Measurements from ENCODE around the gene SHC2. TPM values are rescaled to one million over a fixed set of nuclear protein-coding genes. Genes with fewer than 3 reads are reported as not detected.

The SHC2 gene
- polyA plus RNA-seq, 1 donor (not counting 4 experiments of a cell fraction or from before 2014, with no cell fraction given) = 2.5 TPM

DNA sequence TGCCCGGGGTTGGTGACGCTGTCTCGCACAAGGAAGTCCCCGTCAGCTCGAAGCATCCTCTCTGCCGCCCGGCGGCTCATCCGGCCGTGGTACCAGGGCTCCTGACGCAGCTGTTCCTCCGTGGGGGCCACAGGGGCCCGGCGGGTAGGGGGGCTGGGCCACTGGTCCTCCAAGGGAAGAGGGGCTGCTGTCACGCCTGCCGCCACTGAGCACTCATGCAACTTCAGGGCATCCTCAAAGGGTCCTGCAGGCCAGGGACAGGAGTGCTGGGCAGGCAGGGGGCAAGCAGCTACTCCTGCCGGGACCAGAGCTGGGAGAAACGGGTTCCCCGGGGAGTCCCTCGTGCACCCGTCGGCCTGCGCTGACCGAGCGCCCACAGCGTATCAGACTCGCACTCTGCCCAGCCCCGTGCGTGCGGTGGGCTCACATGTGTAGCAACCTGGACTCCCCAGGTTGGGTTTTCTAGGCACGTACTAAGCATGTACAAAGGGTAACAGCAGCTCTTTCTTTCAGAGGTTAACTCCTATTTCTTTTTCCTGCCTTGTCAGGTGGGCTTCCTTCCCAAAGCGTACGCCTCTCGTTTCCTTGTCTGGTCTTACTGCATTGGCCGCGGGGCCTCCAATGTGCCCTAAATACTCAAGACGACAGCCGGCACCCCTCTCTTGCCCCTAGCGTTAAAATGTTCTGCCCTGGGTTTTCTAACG lies 38.5 kb downstream of the SHC2 start:
- Histone ChIP-seq H3K36me3 (ENCODE audit: control insufficient read depth in 2 of 2, extremely low read depth in 1 of 2, insufficient read depth in 2 of 2, low read length in 2 of 2) (no peaks in the 10 kb centered on the region), H3K4me3 (ENCODE audit: control insufficient read depth in 2 of 3, extremely low read depth in 1 of 3, insufficient read depth in 2 of 3, low read depth in 1 of 3, low read length in 3 of 3) (no peak overlapping the region), H3K4me2 (ENCODE audit: control insufficient read depth, extremely low read depth, insufficient read depth, low read depth, low read length) (no peak overlapping the region), H3K27me3 (ENCODE audit: control insufficient read depth, extremely low read depth, insufficient read depth, low read length) (peaks cover 3% of the 10 kb centered on the region), H3K27ac (ENCODE audit: control insufficient read depth, insufficient read depth, low read length) (no peak overlapping the region), H4K20me1 (ENCODE audit: control insufficient read depth, extremely low read depth, insufficient read depth, low read length) (no peaks in the 10 kb centered on the region), H3K4me1 (ENCODE audit: control insufficient read depth, extremely low read depth, insufficient read depth, low read length) (no peaks in the 10 kb centered on the region), H3K9me3 (ENCODE audit: control insufficient read depth, low read depth, low read length) (no peaks in the 10 kb centered on the region), H3K9ac (ENCODE audit: control insufficient read depth, extremely low read depth, insufficient read depth, low read length) (no peak overlapping the region), H3K9me1 (ENCODE audit: control insufficient read depth, extremely low read depth, insufficient read depth, low read length) (no peaks in the 10 kb centered on the region), H2AFZ (ENCODE audit: control insufficient read depth, low read length) (no peak overlapping the region), H3K79me2 (ENCODE audit: control insufficient read depth, insufficient read depth, low read length) (no peaks in the 10 kb centered on the region)
- dilution Hi-C loops (cut with MboI; ENCODE audit: extremely low pct_ligation_motif_present, low sequenced_read_pairs) = no loop called here
- FAIRE-seq = no peak
- TF ChIP-seq, protein P1, sequence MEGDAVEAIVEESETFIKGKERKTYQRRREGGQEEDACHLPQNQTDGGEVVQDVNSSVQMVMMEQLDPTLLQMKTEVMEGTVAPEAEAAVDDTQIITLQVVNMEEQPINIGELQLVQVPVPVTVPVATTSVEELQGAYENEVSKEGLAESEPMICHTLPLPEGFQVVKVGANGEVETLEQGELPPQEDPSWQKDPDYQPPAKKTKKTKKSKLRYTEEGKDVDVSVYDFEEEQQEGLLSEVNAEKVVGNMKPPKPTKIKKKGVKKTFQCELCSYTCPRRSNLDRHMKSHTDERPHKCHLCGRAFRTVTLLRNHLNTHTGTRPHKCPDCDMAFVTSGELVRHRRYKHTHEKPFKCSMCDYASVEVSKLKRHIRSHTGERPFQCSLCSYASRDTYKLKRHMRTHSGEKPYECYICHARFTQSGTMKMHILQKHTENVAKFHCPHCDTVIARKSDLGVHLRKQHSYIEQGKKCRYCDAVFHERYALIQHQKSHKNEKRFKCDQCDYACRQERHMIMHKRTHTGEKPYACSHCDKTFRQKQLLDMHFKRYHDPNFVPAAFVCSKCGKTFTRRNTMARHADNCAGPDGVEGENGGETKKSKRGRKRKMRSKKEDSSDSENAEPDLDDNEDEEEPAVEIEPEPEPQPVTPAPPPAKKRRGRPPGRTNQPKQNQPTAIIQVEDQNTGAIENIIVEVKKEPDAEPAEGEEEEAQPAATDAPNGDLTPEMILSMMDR (optimal IDR thresholded peaks at IDR 0.05 in 1 of 3, IDR thresholded peaks at IDR 0.05 in 1 of 3, conservative IDR thresholded peaks at IDR 0.05 in 1 of 3; ENCODE audit: extremely low read depth in 1 of 3, insufficient read depth in 2 of 3, low read length in 3 of 3) = no peak
- TF ChIP-seq EZH2 (IDR thresholded peaks at IDR 0.05; ENCODE audit: low read length) = no peak
- DNase-seq (ENCODE audit: low read depth, low spot score) = no peak

DNA sequence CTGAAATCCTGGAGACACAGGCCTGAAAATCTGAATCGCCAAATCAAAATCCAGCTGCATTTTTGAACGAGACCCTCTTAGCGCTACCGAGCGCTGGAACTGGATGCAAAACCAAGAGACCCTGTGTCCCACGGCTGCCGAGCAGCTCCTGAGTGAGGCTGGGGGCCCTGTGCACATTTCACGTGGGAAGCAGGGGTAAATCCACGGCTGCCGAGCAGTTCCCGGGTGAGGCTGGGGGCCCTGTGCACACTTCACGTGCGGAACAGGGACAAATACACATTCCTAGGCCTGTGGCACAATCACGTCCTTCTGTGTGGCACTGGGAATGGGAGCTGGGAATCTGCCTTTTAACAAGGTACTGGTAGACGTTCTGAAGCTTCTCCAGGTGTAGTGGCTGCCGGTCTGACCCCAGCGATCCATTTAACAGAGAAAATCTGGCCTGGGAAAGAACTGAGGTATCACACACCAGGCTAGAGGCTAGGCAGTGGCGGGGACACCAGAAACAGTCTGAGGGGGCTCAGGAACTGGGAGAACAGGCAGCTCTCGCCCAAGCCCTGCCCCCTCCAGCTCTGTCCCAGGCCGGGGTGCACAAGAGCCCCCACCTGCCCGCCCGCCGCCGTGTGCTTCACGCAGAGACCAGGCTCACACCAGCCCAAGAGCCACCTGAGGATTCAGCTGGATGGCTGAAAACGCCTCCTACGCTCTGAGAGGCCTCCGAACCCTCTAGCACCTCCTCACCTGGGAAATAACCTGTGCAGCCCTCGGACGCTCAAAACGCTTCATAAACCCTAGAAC lies 40.9 kb downstream of the SHC2 start:
- no peaks in the 10 kb centered on the region for H3K36me3 ChIP-seq (ENCODE audit: control insufficient read depth in 2 of 2, extremely low read depth in 1 of 2, insufficient read depth in 2 of 2, low read length in 2 of 2)
- DNase-seq (ENCODE audit: low read depth, low spot score) (no peak), FAIRE-seq (no peak)
- no peaks in the 10 kb centered on the region for H3K9me1 ChIP-seq (ENCODE audit: control insufficient read depth, extremely low read depth, insufficient read depth, low read length)
- no peak overlapping the region for H2AFZ ChIP-seq (ENCODE audit: control insufficient read depth, low read length)
- TF ChIP-seq EZH2 (IDR thresholded peaks at IDR 0.05; ENCODE audit: low read length) = no peak
- TF ChIP-seq, protein P1 (optimal IDR thresholded peaks at IDR 0.05 in 1 of 3, IDR thresholded peaks at IDR 0.05 in 1 of 3, conservative IDR thresholded peaks at IDR 0.05 in 1 of 3; ENCODE audit: extremely low read depth in 1 of 3, insufficient read depth in 2 of 3, low read length in 3 of 3) = no peak
- H3K4me3 ChIP-seq (ENCODE audit: control insufficient read depth in 2 of 3, extremely low read depth in 1 of 3, insufficient read depth in 2 of 3, low read depth in 1 of 3, low read length in 3 of 3) = no peak overlapping the region
- no peaks in the 10 kb centered on the region for H3K79me2 ChIP-seq (ENCODE audit: control insufficient read depth, insufficient read depth, low read length)
- dilution Hi-C loops (cut with MboI; ENCODE audit: extremely low pct_ligation_motif_present, low sequenced_read_pairs) = no loop called here
- H3K27me3 ChIP-seq (ENCODE audit: control insufficient read depth, extremely low read depth, insufficient read depth, low read length) = peaks cover 3% of the 10 kb centered on the region
- H3K4me1 ChIP-seq (ENCODE audit: control insufficient read depth, extremely low read depth, insufficient read depth, low read length) = no peaks in the 10 kb centered on the region
- H4K20me1 ChIP-seq (ENCODE audit: control insufficient read depth, extremely low read depth, insufficient read depth, low read length) = no peaks in the 10 kb centered on the region
- H3K4me2 ChIP-seq (ENCODE audit: control insufficient read depth, extremely low read depth, insufficient read depth, low read depth, low read length) = no peak overlapping the region
- no peaks in the 10 kb centered on the region for H3K9me3 ChIP-seq (ENCODE audit: control insufficient read depth, low read depth, low read length)
- no peak overlapping the region for H3K9ac ChIP-seq (ENCODE audit: control insufficient read depth, extremely low read depth, insufficient read depth, low read length)
- no peak overlapping the region for H3K27ac ChIP-seq (ENCODE audit: control insufficient read depth, insufficient read depth, low read length)
